K562 (cell line): ENCODE measurements around the gene BCR. TPM values are rescaled to one million over a fixed set of nuclear protein-coding genes. Genes with fewer than 3 reads are reported as not detected.

Experiments used
- ATAC-seq: fragments of 200-7000 bp; cut with Tn5 transposase; 3 replicates; pipeline ENCODE4 v1.9.1; 2020; ENCODE audit warnings: moderate library complexity
- BruUV-seq: library from RNA; stranded (reverse); fragments of 400-500 nt; replicated peaks from 2 replicates; lab custom pipeline; 2021; lab: Mats Ljungman, UMichigan
- CTCF ChIA-PET: fragments of 300-600 bp; formaldehyde crosslinking; extraction: SDS; loops from one replicate; lab custom pipeline; 2021; ENCODE audit warnings: low intra/inter-chr PET ratio; lab: Yijun Ruan, JAX
- POLR2A ChIA-PET: fragments of 300-600, 350-650 bp; sonication (Branson Sonifier 250); formaldehyde crosslinking; extraction: SDS; loops from one replicate; lab custom pipeline; 2021; ENCODE audit warnings: antibody characterized with exemption, inconsistent platforms; lab: Yijun Ruan, JAX
- DNase-seq, 4 experiments: peaks; one replicate each; pipeline versions ENCODE4 v3.0.0 to v3.0.0-alpha.2; 2011 to 2018; ENCODE audit warnings: low spot score in 3 of 4, mixed read lengths in 3 of 4; ENCODE audit errors: extremely low read depth in 1 of 4
- FAIRE-seq: peaks from 2 replicates; lab custom pipeline; 2011; peaks lifted over from hg19 to GRCh38; lab: Jason Lieb, UNC
- H2AFZ ChIP-seq: 2 replicates; pipeline ENCODE4 v1.6.0; 2011; ENCODE audit warnings: low read depth, low read length, control low read depth, inconsistent platforms
- H3K27ac ChIP-seq: fragments of 200-600 bp; 3 replicates; pipeline ENCODE4 v1.8.0; 2011; ENCODE audit warnings: low read depth, mild to moderate bottlenecking, control low read depth, inconsistent platforms, low read length, moderate library complexity, mixed read lengths; ENCODE audit errors: extremely low read depth
- H3K27me3 ChIP-seq, 2 experiments: fragments of 300-600 bp in 1 of 2; 2 replicates in 1 of 2; 3 replicates in 1 of 2; pipeline versions ENCODE4 v1.6.0 to v1.8.0; 2011; ENCODE audit warnings: inconsistent platforms in 2 of 2, low read length in 2 of 2, mild to moderate bottlenecking in 1 of 2, mixed read lengths in 1 of 2, moderate library complexity in 1 of 2; ENCODE audit not compliant: control insufficient read depth in 2 of 2, insufficient read depth in 2 of 2
- H3K36me3 ChIP-seq: fragments of 300-600 bp; 3 replicates; pipeline ENCODE4 v1.8.0; 2011; ENCODE audit warnings: mild to moderate bottlenecking, low read length, inconsistent platforms; ENCODE audit not compliant: control insufficient read depth, insufficient read depth
- H3K4me1 ChIP-seq, 2 experiments: fragments of 200-600 bp in 1 of 2; replicated peaks in 1 of 2; 2 replicates in 1 of 2; 3 replicates in 1 of 2; pipeline versions ENCODE4 v1.5.1 to v1.8.0; 2011; ENCODE audit warnings: inconsistent platforms in 2 of 2, low read length in 2 of 2, mild to moderate bottlenecking in 1 of 2, mixed read lengths in 1 of 2, moderate library complexity in 1 of 2; ENCODE audit not compliant: control insufficient read depth in 2 of 2, insufficient read depth in 2 of 2
- H3K4me2 ChIP-seq: 2 replicates; pipeline ENCODE4 v1.6.1; 2011; ENCODE audit warnings: low read length, control low read depth, inconsistent platforms, mixed read lengths; ENCODE audit not compliant: insufficient read depth
- H3K4me3 ChIP-seq: fragments of 200-600 bp; sonication (generic), shearing (Covaris generic); 2 replicates; pipeline ENCODE4 v1.5.1; 2016; ENCODE audit warnings: control low read depth, inconsistent platforms
- H3K79me2 ChIP-seq: fragments of 200-600 bp; 3 replicates; pipeline ENCODE4 v1.8.0; 2011; ENCODE audit warnings: low read length, inconsistent platforms; ENCODE audit not compliant: control insufficient read depth, insufficient read depth
- H3K9ac ChIP-seq, 2 experiments: 2 replicates each; pipeline versions ENCODE4 v1.6.0 to v1.6.1; 2011; ENCODE audit warnings: low read depth in 2 of 2, low read length in 2 of 2, control low read depth in 1 of 2, inconsistent platforms in 1 of 2, mild to moderate bottlenecking in 1 of 2, mixed read lengths in 1 of 2; ENCODE audit not compliant: insufficient read depth in 1 of 2
- H3K9me1 ChIP-seq: one replicate; pipeline ENCODE4 v1.6.0; 2011; ENCODE audit warnings: inconsistent platforms, mild to moderate bottlenecking, low read length, moderate library complexity; ENCODE audit not compliant: control insufficient read depth, insufficient read depth
- H3K9me3 ChIP-seq: replicated peaks from 2 replicates; pipeline ENCODE4 v1.5.1; 2011; ENCODE audit warnings: low read depth, low read length, inconsistent platforms; ENCODE audit not compliant: control insufficient read depth, insufficient read depth
- H4K20me1 ChIP-seq: replicated peaks from 2 replicates; pipeline ENCODE4 v1.6.1; 2011; ENCODE audit warnings: low read length, inconsistent platforms, mixed read lengths; ENCODE audit not compliant: control insufficient read depth, insufficient read depth
- FOXJ3 ChIP-seq: sonication (generic); formaldehyde crosslinking; IDR thresholded peaks from 2 replicates; pipeline ENCODE4 v1.4.0; 2020; ENCODE audit warnings: mild to moderate bottlenecking, missing genetic modification reagents
- SIN3A ChIP-seq, 2 experiments: fragments of 150-350 bp in 1 of 2; IDR thresholded peaks; 2 replicates each; pipeline ENCODE4 v1.6.1; 2011 to 2016; ENCODE audit warnings: borderline replicate concordance in 2 of 2, low read depth in 2 of 2, low read length in 2 of 2, mild to moderate bottlenecking in 2 of 2, moderate library complexity in 2 of 2; ENCODE audit not compliant: control insufficient read depth in 1 of 2
- WGBS: fragments of 100-300 bp; shearing (Covaris generic); methylation state at CpG from one replicate; pipeline ENCODE4 v1.1.6; 2016; ENCODE audit warnings: low coverage, mixed read lengths; ENCODE audit not compliant: insufficient coverage; ENCODE audit errors: missing lambda C conversion rate; 5-methylcytosine and 5-hydroxymethylcytosine counted together
- in situ Hi-C: fragments of 300-500 bp; cut with MboI; formaldehyde crosslinking; loops from 4 replicates; pipeline ENCODE4 v1.15.0; 2018; ENCODE audit warnings: inconsistent platforms, mixed read lengths
- intact Hi-C: fragments of 100-400 bp; cut with micrococcal nuclease; formaldehyde crosslinking; loops from 2 replicates; pipeline ENCODE4 v1.14.2; 2022
- polyA plus RNA-seq, 8 experiments: library from polyadenylated mRNA; depleted of rRNA in 4 of 8; stranded (reverse) in 5 of 8; unstranded in 3 of 8; fragments of >200 nt; fragmentation: Nextera tagmentation in 2 of 8; fragmentation: Illumina TruSeq in 1 of 8; extraction: Ambion mirVana in 2 of 8; extraction: Trizol in 1 of 8; gene quantifications; 2 replicates each; pipeline versions ENCODE4 v1.2.1 to v1.2.3, GENCODE V29; 2011 to 2014; ENCODE audit warnings: inconsistent platforms in 1 of 8, missing spikeins in 1 of 8
- total RNA-seq, 7 experiments: library from RNA; depleted of rRNA in 6 of 7; stranded (reverse); fragments of >200 nt in 6 of 7; fragmentation: Illumina TruSeq in 2 of 7; extraction: Trizol in 2 of 7; gene quantifications; 2 replicates each; pipeline versions ENCODE4 v1.2.1 to v1.2.3, GENCODE V29; 2011 to 2021; ENCODE audit warnings: low replicate concordance in 1 of 7
- TF ChIP-seq, protein P1 (sequence below): sonication (generic); formaldehyde crosslinking; IDR thresholded peaks from 2 replicates; pipeline ENCODE4 v1.8.1; 2023; ENCODE audit warnings: mild to moderate bottlenecking, missing genetic modification reagents

Gene BCR
- total and polyA plus RNA-seq, 9 of the 15 experiments (the other 6 are each of a cell fraction or from before 2014, with no cell fraction given) = 0.41 to 150 (median 45.6) TPM

DNA sequence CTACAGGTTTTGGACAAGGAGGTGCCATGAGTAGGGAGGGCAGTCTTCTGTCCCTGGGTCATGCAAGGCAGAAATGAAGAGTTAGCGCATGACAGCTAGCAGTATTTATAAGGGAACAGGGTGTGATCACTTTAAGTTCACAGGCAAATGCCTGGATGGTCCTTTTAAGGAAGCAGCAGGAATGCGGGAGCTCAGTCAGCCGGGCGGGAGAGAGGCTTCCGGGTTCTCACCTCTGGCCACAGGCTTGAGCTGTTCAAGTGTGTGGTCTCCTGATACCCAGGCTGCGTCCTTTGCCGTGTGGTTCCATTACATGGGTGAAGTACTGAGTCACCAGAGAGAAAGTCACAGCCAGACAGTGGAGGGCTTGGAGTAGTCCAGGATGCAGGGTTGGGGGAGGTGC lies 105.4 kb downstream of the BCR start:
- H3K4me3 ChIP-seq = no peak overlapping the region
- H3K4me2 ChIP-seq = no peak overlapping the region
- peak overlapping the region in 1 of 2 experiments; percentile 23; a peak in 1 of 4 replicates for H3K9ac ChIP-seq
- TF ChIP-seq, protein P1, sequence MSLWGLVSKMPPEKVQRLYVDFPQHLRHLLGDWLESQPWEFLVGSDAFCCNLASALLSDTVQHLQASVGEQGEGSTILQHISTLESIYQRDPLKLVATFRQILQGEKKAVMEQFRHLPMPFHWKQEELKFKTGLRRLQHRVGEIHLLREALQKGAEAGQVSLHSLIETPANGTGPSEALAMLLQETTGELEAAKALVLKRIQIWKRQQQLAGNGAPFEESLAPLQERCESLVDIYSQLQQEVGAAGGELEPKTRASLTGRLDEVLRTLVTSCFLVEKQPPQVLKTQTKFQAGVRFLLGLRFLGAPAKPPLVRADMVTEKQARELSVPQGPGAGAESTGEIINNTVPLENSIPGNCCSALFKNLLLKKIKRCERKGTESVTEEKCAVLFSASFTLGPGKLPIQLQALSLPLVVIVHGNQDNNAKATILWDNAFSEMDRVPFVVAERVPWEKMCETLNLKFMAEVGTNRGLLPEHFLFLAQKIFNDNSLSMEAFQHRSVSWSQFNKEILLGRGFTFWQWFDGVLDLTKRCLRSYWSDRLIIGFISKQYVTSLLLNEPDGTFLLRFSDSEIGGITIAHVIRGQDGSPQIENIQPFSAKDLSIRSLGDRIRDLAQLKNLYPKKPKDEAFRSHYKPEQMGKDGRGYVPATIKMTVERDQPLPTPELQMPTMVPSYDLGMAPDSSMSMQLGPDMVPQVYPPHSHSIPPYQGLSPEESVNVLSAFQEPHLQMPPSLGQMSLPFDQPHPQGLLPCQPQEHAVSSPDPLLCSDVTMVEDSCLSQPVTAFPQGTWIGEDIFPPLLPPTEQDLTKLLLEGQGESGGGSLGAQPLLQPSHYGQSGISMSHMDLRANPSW = peak; percentile 23; the same call in 1 of the 2 replicates
- TF ChIP-seq FOXJ3 (no peak), SIN3A (IDR thresholded peaks at IDR 0.05; ENCODE audit: borderline replicate concordance in 2 of 2, control insufficient read depth in 1 of 2, low read depth in 2 of 2, low read length in 2 of 2) (0 out of 4 replicates have a peak, but pooled peaks of 1 of the 2 experiments have one; percentile 52)
- TF ChIP-seq, all 486 proteins: peak for 2
- H3K27me3 ChIP-seq = no peaks in the 10 kb centered on the region
- ATAC-seq = no peak
- in situ Hi-C loops = no loop called here
- peaks cover 20% of the 10 kb centered on the region for H3K9me1 ChIP-seq
- peaks cover 78% of the 10 kb centered on the region for H4K20me1 ChIP-seq
- no peaks in the 10 kb centered on the region for H3K79me2 ChIP-seq
- DNase-seq = peak; percentile 24 to 66 (median 62)
- H2AFZ ChIP-seq = no peak overlapping the region
- H3K36me3 ChIP-seq = peaks cover 96% of the 10 kb centered on the region; the same call in 2 of the 3 replicates
- H3K9me3 ChIP-seq = no peaks in the 10 kb centered on the region
- no peak overlapping the region for H3K27ac ChIP-seq
- 93% methylated on average over 7 of the region's 7 CpGs for WGBS
- ChIA-PET POLR2A (interaction anchor here (0.6 to 6.3 kb wide), 13 partner anchors 8 to 177 kb away, joined by 3 to 207 read pairs (median 5); partner anchors contain the start of gene BCR), CTCF (interaction anchor here (7.1 to 15.3 kb wide), 2 partner anchors 109 to 326 kb away, joined by 265 to 800 read pairs; partner anchors contain the start of gene BCR)
- BruUV-seq = TSS peak; percentile 11
- no peak for FAIRE-seq
- peaks cover 0 to 38% of the 10 kb centered on the region in 2 experiments; a peak in 2 of 5 replicates for H3K4me1 ChIP-seq
- intact Hi-C loops = loop anchor here (10.0 kb wide), 1 partner anchor 441 kb away; no protein-coding TSS in a partner anchor
